Measurements from ENCODE around the gene GTF3C1. TPM values are rescaled to one million over a fixed set of nuclear protein-coding genes. Genes with fewer than 3 reads are reported as not detected.
A peak's percentile ranks its signal among the peaks of the same experiment; 100 is the strongest.

The GTF3C1 gene
- total RNA-seq, 1 donor from 2014 or later = 57.1 TPM

DNA sequence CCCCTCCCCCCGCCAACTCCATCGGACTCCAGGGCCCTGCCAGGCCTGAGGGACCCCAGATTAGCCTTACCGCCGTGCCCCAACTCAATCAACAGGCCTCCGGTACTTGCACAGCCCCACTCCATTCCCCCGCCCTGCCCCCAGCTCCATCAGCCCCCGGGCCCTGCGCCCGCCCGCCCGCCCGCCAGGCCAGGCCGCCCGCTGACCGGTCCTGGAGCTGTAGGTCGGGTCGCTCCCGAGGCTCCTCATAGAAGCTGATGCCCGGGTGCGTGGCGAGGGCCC, 308 bp downstream of the GTF3C1 start:
- Histone ChIP-seq H3K4me1 (peaks cover 40% of the 10 kb centered on the region), H3K27ac (peak overlapping the region; percentile 90), H3K36me3 (peaks cover 17% of the 10 kb centered on the region), H3K27me3 (ENCODE audit: low read depth) (no peaks in the 10 kb centered on the region), H3K4me3 (peak overlapping the region; percentile 80), H3K9me3 (no peaks in the 10 kb centered on the region)
- DNase-seq (no peak), ATAC-seq (peak; percentile 75 to 83)
- intact Hi-C loops (cut with DNase I) = no loop called here
- TF ChIP-seq, protein P1, sequence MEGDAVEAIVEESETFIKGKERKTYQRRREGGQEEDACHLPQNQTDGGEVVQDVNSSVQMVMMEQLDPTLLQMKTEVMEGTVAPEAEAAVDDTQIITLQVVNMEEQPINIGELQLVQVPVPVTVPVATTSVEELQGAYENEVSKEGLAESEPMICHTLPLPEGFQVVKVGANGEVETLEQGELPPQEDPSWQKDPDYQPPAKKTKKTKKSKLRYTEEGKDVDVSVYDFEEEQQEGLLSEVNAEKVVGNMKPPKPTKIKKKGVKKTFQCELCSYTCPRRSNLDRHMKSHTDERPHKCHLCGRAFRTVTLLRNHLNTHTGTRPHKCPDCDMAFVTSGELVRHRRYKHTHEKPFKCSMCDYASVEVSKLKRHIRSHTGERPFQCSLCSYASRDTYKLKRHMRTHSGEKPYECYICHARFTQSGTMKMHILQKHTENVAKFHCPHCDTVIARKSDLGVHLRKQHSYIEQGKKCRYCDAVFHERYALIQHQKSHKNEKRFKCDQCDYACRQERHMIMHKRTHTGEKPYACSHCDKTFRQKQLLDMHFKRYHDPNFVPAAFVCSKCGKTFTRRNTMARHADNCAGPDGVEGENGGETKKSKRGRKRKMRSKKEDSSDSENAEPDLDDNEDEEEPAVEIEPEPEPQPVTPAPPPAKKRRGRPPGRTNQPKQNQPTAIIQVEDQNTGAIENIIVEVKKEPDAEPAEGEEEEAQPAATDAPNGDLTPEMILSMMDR (IDR thresholded peaks at IDR 0.05) = no peak

DNA sequence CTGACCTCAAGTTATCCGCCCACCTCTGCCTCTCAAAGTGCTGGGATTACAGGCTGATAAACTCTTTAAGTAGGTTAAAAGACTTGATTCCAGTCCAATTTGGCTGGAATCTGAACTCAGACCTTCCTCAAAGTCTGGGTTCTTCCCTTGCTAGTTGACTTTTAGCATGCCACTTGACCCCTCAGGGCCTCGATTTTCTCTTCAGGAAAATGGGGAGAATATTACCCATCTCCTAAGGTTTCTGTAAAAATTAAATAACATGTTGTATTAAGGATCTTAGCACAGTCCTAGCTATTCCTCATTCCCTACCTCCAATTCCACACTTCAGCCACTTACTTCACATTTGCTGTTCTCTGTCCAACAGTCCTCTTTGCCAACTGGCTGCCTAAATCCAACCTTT, 1.9 kb downstream of the GTF3C1 start:
- peaks cover 40% of the 10 kb centered on the region for H3K4me1 ChIP-seq
- ATAC-seq (no peak), DNase-seq (no peak)
- no peak overlapping the region for H3K4me3 ChIP-seq
- H3K27ac ChIP-seq = no peak overlapping the region
- no peaks in the 10 kb centered on the region for H3K9me3 ChIP-seq
- TF ChIP-seq, protein P1 (IDR thresholded peaks at IDR 0.05) = no peak
- intact Hi-C loops (cut with DNase I) = no loop called here
- H3K36me3 ChIP-seq = peaks cover 32% of the 10 kb centered on the region
- H3K27me3 ChIP-seq (ENCODE audit: low read depth) = no peaks in the 10 kb centered on the region

DNA sequence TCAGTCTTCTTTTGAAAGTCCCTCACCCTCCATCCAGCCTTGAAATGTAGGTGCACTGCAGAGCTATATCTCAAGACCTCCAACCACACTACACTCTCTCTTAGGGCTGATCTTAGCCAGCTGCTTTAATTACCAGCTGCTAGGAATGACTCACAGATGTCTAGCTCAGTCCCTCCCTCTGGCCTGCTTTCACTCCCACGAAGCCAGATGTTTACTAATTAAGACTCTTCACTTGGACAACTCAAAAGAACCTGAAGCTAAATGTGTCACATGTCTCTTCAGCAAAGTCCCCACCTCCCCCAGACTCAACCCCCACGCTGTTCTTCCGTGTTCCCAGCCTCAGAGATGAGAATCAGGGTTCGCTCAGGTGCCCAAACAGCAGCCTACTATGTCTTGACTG, 2.6 kb downstream of the GTF3C1 start:
- Histone ChIP-seq H3K27ac (no peak overlapping the region), H3K9me3 (no peaks in the 10 kb centered on the region), H3K4me1 (peaks cover 40% of the 10 kb centered on the region), H3K36me3 (peaks cover 39% of the 10 kb centered on the region), H3K4me3 (no peak overlapping the region), H3K27me3 (ENCODE audit: low read depth) (no peaks in the 10 kb centered on the region)
- ATAC-seq = no peak
- DNase-seq = no peak
- TF ChIP-seq, protein P1 (IDR thresholded peaks at IDR 0.05) = no peak
- intact Hi-C loops (cut with DNase I) = no loop called here

DNA sequence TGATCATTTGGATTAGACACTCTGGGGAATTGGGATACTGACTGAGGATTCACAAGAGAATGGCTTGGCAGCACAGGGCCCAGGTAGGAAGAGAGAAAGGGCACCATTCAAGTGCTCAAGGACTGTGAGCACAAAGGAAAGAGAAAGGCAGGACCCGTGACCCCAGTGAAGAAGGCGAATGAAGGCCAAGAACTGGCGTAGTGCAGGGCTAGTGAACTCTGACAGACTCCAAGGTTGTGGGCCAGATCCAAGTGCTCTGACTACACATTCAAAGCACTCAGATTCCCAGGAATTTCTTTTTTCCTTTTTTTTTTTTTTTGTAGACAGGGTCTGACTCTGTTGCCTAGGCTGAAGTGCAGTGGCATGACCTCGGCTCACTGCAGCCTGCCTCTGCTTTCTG, 5.0 kb downstream of the GTF3C1 start:
- no peak for DNase-seq
- H3K36me3 ChIP-seq = peaks cover 64% of the 10 kb centered on the region
- no peaks in the 10 kb centered on the region for H3K9me3 ChIP-seq
- ATAC-seq = no peak
- TF ChIP-seq, protein P1 (IDR thresholded peaks at IDR 0.05) = no peak
- H3K27me3 ChIP-seq (ENCODE audit: low read depth) = no peaks in the 10 kb centered on the region
- H3K4me3 ChIP-seq = no peak overlapping the region
- no peak overlapping the region for H3K27ac ChIP-seq
- intact Hi-C loops (cut with DNase I) = no loop called here
- peaks cover 26% of the 10 kb centered on the region for H3K4me1 ChIP-seq

DNA sequence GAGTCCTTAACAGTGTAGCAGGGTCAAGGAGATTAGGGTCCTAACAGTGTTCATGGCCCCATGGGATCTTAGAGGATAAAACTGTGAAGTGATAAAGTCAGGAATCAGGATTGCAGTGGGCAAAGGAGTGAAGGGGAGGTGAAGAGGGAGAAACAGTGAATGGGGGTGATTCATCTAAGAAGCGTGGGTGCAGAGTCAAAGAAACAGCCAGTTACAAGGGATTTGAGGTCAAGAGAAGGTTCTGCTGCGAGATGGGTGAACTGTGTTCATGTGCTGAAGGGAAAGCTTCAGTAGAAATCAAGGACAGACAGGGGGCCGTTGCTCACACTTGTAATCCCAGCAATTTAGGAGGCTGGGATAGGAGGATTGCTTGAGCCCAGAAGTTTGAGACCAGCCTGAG, 5.9 kb downstream of the GTF3C1 start:
- no peak for DNase-seq
- TF ChIP-seq, protein P1 (IDR thresholded peaks at IDR 0.05) = no peak
- peaks cover 72% of the 10 kb centered on the region for H3K36me3 ChIP-seq
- peaks cover 22% of the 10 kb centered on the region for H3K4me1 ChIP-seq
- no peak for ATAC-seq
- intact Hi-C loops (cut with DNase I) = no loop called here
- no peak overlapping the region for H3K4me3 ChIP-seq
- H3K27me3 ChIP-seq (ENCODE audit: low read depth) = no peaks in the 10 kb centered on the region
- H3K27ac ChIP-seq = no peak overlapping the region
- H3K9me3 ChIP-seq = no peaks in the 10 kb centered on the region

DNA sequence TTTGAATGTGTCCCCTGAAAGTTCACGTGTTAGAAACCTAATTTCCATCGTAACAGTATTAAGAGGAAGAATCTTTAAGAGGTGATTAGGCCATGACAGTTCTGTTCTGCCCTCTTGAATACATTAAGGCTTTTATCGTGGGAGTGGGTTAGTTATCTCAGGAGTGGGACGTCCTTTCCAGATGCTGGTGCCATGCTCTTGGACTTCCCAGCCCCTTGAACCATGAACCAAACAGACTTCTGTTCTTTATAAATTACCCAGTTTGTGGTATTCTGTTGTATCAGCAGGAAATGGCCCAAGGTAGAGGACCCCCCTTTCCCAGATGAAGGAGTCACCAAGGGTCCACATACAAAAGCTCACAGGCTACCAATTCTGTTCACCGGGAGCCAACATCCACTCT, 10.1 kb downstream of the GTF3C1 start:
- ATAC-seq = no peak
- H3K4me1 ChIP-seq = no peaks in the 10 kb centered on the region
- TF ChIP-seq, protein P1 (IDR thresholded peaks at IDR 0.05) = no peak
- H3K9me3 ChIP-seq = no peaks in the 10 kb centered on the region
- intact Hi-C loops (cut with DNase I) = no loop called here
- H3K27me3 ChIP-seq (ENCODE audit: low read depth) = no peaks in the 10 kb centered on the region
- H3K36me3 ChIP-seq = peaks cover 98% of the 10 kb centered on the region
- H3K27ac ChIP-seq = no peak overlapping the region
- DNase-seq = no peak
- H3K4me3 ChIP-seq = no peak overlapping the region
